GM19467 (cell line): ENCODE results near the gene MACROD2.

ENCODE experiments used
- ATAC-seq: cut with Tn5 transposase; IDR thresholded peaks from one replicate; pipeline ENCODE4 v1.9.1; 2021; ENCODE audit warnings: mild to moderate bottlenecking, moderate library complexity; ENCODE audit not compliant: unreplicated experiment

Gene MACROD2

DNA sequence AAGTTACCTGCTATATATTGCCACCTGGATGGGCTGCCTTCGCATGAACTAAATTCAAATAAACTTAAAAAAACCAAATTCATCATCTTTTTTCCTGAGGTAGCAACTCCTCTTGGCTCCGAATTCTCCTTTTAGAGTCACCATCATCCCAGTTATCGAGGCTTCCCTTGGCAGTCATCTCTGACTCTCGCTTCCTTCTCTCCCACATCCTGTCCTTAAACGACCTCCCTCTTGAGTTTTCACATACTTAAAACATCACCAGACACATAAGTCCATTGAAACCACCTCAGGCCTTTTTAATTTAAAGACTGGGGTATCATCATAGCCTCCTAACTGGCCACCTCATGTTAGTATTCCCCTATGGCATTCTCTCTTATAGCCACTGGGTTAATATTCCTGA is 638.2 kb downstream of the MACROD2 start:
- ATAC-seq = no peak

DNA sequence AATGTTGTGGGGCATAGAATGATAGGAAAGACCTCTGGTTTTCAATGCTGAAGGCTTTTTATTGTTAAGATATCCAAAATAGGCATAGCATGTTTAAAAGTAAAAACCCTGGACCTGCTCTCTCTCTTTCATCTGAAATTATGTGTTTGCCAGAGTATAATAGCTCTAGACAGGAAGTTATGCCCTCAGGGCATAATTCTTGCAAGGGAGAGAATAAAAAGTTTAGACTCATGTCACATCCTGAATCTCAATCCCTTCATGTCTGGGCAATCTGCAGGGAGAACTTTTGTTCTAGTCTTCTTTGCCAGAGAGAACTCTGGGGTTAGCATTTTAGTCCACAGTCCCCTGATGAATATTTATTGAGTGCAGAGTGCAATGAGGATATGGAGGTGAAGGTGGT is 639.3 kb downstream of the MACROD2 start:
- ATAC-seq = no peak

DNA sequence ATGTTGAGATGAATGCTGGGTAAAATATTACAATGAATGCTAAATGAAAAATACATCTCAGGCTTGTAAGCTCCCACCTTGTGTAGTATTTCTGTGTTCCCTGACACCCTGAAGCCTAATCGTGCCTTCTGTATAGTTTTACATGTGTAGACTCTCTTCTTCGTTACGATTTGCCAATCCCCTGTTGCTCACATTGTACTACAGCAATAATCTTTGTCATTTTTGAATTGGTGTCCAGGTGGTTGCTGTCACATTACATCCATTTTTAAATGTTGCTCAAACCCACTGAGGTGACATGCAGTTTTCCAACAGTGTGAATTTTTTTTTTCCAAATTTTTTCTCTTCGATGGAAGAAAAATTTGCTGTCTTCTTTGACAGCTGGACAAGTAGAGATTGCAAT is 642.1 kb downstream of the MACROD2 start:
- no peak for ATAC-seq

DNA sequence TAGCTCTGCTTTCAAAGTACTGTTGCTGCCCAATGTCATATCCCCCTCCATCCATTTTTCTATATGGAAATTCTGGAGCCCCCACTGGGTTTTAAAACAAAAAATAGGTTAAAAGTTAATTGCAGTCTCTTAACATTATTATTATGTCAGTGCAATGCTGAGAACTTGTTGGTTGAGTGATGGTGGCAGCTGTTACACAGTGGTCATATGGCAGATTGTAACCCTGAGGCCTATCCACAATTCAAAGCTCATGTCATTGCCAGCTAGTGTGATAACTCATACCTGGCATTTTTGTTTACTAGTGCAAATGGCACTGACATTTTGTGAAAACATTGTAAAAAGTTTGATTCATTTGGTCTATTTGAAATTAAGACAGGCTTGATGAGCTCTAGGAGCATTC is 647.8 kb downstream of the MACROD2 start:
- ATAC-seq = no peak

DNA sequence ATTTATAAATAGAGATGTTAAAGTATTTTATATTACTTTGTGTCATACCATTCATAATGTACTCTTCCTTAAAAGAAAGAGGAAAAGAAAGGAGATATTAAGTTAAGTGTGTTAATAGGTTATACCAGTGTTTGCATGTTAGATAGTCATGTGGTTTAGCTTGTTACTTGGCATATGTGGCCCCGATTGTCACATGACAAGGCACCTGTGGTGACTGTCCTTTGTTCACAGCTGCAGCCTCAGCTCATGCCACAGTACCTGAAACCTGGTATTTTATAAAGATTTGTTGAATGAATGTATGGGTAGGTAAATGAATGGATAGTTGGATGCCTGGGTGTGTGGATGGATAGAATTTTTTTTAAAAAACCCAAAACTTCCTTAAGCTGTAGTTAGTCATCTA is 648.2 kb downstream of the MACROD2 start:
- ATAC-seq = no peak

DNA sequence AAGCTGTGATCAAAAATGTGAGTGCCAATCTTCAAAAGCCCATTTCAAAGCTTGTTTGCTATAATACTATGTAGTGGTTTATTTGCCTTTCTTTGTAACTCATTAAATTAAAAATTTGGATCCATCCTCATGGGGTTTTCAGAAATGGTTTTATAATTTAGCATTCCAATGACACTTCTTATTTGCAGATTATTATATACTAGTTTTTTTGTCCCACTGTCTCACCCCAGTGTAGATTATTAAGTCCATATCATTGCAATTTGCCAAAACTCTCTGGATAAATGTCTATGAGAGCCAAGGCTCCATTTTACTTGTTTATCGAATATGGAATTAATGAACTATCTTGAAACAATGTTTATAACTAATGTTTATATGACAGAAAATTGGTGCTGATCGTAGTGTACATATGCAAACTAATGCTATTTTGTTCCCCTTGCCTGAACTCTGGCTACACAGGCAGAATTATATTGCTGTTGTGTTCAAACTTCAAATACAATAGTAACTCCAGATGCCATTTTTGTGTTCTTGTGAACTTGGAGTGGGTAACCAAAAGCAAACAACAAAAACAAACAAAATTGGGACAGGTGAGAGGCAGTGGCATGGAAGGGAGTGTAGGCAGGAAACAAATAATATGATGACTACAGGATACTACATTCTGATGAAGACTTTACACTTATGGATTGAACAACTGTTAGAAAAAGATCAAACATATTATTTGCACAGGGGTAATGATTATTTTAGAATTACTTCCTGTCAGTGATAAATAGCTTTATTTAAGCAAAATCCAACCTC is 649.2 kb downstream of the MACROD2 start:
- no peak for ATAC-seq

DNA sequence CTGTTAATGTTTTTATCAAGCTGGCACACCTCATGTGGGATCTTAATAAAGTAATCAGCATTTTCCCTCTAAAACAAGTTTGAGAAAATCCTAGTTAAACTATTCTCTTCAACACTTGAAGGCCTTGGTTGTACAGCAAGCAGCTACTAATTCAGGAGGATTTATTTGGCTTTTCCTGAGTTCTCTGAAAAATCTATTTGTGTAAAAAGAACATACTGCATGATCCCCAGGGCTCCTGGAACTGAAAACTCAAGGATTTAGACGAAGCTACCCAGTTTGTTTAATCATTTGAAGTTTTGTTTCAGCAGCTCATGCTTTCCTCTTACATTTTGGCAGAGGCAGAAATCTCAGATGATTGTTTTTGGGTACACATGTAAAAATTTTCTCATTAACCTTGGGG is 651.7 kb downstream of the MACROD2 start:
- no peak for ATAC-seq

DNA sequence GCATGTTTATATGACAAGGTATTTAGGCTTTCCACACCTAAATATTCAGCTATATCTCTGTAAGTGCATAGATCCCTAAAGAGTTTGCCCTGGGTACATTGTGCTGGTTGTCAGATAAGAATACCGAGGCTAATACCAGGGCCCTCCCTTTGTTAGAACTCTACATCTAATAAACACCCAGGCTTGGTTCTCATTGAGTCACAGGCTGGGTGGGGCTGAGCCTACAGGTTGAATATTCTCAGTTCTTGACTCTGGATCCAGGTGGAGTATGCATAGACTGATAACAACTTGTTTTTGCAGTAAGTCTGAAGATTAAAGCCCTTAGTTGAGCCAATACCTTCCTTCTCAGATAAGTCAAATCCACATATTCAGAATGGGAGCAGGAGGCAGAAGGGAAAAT is 654.3 kb downstream of the MACROD2 start:
- ATAC-seq = no peak

DNA sequence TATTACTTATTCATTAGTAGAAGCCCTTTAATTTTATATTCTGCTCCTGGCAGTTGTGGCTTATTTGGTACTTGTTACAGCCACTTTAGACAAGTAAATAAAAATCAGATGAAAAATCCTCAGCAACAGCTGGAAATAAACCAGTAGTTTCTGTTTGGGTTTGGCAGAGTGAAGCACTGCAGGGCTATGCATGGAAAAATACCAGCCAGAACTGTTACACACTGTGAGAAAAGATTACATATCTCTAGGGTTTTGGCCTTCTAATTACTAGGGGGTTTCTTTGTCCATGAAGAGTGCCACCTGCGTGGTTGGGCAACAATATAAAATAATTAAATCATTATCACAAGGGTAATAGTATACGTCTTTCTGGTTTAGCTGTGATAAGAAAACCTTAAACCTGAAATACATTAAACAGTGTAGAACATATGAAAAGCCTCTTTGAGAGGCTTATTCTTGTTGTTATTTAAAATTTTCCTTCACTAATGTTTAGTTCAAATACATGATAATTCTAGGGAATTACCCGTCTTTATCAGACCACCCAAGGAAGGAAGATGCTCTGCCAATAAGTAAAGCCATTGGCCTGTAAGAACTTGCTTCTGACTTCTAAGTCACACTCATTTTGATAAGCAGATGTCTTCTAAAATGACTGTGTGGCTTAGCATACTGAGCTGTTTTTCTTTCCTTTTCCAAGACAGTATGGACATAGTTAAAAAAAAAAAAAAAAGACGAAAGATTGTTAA is 662.1 kb downstream of the MACROD2 start:
- no peak for ATAC-seq

DNA sequence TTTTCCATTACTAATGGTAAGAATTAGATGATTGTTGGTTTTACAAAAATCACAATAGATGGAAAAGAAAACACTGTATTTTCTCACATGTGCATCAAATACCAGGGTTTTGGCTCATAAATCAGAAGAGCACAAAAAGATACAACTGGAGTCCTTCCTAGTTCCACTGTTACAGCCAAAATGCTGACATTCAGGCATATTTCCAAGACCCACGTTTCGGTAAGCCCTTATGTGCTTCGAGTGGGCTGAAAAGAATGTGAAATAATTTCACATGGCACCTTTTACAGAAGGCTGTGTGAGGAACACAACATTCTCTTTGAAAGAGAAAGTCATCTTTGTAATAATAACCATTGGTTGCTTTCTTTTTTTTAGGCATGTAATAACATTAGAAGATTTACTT is 668.8 kb downstream of the MACROD2 start:
- no peak for ATAC-seq

DNA sequence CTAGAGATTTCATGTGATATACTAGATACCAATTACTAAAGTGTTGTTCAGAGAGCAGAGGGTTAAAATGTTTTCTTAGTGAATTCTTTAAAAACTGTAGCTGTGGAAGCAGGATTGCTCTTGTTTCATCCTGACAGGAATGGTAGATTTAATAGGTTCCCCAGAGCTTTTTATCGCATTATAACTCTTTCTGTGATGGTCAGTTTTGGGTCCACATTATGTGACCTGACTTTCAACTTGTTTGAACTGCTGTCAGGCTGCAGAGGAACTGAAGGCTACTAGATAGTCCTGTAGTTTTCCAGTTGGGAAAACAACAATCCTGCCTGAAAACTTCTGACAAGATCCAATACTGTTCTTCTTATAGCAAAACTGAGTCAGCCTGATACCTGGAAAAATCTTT is 671.4 kb downstream of the MACROD2 start:
- no peak for ATAC-seq

DNA sequence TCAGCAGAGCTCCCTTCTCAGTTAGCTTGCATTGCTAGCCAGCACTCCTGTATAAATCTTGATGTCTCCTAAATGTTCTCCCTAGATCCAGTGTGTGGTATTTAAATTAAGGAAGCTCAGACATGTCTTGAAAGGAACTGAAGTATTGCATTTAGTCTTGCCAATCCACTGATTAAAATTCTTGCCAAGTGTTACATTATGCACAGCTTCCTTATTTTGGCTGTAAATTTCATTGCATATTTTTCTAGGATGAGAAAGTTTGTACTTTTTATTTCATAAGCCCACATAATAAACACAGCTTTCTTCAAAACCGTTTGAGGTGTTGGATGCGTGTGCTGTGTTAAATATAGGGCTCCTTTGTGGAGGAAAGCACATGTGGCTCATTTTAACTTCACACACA is 671.9 kb downstream of the MACROD2 start:
- no peak for ATAC-seq

DNA sequence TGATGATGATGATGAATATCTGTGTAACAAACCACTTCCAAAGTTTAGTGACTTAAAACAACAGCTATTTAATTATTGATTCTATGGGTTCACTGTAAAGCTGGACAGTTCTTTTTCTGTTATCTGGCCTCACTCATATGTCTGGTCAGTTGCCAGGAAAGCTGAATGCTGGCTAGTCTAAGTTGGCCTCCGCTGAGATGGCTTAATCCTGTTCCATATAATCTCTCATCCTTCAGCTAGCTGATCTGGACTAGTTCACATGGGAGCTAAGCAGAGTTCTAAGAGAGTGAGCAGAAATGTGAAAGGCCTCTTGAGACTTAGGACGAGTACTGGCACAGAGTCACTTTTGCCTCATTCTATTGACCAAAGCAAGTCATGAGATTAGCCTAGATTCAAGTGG is 676.8 kb downstream of the MACROD2 start:
- ATAC-seq = no peak

DNA sequence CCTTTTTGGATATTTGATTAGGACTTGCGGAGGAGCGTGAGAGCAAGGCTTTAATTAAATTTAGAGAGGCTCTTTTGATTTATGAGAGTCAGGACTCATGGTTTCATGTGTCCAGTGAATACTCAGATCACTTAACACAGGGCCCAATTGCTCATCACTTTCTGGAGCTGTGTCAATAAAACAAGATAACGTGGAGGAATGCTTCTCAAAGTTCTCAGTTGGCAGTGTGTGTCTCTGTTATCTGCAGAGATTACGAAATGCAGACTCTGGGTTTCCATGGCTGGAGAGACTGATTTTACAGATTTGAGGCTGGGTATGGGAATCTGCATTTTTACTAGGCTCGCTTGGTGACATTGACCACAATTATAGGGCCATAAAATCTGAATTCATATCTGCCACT is 677.8 kb downstream of the MACROD2 start:
- ATAC-seq = no peak

DNA sequence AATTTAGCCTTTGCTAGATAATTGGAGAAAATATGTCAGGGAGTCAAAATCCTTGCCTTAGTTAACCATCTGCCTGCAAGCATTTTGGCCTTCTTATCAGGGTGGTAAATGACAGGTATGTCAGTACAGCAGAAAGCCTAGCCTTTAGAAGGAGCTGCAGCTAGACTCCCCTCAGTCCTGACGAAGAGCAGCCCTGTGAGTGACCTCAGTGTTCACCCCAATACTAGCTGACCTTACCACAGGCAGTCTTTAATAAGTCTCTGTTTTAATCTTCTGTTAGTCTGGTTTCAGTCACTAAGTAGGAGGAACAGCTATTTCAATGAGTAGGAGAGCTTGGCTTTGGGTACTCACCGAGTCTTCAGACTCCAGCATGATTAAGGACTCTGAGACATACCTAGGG is 682.1 kb downstream of the MACROD2 start:
- no peak for ATAC-seq

DNA sequence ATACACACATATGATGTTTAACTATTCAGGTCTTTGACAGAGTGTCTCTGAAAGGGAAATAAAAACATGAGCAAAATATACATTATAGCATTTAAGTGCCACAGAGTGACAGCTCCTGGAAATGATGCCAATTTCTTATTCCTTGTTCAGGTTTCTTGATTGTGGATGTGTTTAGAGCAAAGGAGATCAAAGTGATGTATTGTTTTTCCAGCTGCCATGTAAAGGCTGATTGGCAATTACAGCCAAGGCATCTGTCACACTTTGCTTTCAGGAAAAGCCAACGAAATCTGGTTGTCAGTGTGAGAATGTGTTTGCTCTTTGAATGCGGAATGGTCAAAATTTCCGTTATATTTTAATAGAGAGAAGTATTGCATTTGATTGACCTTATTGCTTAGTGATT is 689.9 kb downstream of the MACROD2 start:
- no peak for ATAC-seq

DNA sequence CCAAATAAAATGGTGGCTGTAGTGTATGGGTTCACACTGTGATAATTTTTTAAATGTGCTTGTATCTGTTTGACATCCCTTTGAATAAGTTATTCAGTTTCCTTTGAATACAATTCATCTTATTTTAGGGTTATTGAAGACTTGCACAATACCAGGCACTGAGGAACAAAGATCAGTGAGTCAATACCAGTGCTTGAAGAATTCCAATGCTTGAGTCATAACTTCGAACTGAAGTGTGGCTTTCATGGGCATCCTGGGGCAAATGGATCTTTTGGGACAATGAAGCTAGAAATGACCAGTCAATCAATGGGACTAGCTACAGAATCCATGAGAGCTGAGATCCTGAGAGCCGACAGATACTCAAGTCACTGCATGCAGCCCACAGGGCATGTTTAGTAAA is 692.0 kb downstream of the MACROD2 start:
- no peak for ATAC-seq

DNA sequence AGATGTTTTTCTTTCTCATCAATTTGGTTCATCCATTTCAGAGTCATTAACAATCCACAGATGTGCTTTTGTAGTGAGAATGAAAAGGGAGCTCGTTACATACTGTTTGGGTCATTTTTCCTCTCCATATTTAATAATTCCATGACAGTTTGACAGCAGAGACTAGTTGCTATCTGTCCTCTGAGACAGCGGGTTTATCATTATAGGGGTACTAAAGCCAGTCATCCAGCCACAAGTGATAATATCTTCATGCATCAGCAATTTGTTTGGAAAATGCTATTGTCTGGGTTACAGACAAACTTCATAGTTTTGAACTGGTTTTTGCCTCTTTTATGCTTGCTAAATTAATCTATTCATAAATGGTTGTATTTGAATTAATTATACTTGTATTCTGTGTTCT is 692.7 kb downstream of the MACROD2 start:
- no peak for ATAC-seq

DNA sequence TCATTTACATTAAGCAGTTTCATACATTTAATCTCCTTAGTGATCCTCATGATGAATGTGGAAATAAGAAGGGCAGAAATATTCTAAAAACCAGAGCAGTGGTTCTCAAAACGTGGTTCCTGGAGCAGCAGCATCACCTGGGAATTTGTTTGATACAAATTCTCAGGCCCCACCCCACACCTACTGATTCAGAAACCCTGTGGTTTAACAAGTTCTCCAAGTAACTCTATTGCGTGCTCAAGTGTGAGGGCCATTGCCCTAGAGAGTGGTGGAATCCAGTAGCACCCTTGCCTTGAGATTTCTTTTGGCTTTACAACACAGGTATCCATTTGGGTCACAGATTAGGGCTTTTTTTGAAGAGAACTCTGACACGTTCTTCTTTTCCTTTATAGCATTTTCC is 696.7 kb downstream of the MACROD2 start:
- ATAC-seq = no peak

DNA sequence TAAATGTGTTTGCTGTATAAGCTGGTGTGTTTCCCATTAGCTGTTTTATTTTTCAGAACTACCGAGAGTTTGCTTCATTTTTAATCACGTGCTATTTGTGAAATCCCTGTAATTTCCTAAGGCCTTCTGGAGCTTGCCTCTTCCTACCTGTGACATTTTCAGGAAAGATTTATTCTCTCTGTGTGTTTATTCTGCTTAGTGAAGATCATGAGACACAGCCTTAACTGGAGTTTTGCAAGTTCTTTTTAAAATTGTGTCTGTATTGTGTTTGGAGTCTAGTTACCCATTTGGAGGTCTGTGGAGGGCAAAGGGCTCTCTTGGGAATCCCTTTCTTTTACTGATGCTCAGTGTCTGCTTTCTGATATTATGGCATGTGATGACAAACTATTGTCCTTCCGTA is 701.2 kb downstream of the MACROD2 start:
- no peak for ATAC-seq

DNA sequence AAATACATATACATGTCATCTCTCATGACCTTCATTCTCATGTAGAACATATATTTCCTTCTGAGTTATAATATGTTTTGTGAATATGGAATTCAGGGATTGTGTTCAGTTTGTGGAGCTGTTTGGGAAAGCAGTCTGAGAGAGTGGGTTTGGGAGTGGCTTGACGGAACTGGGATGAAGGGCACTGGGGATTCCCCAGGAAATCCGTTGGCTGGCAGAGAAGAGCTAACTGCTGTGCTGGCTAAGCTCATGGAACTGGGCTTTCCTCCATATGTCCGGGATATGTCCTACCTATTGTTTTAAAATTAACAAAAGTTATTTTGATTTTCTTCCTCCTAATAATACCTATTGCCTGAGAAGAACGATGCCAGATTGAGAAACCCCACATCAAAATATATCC is 701.6 kb downstream of the MACROD2 start:
- ATAC-seq = no peak

DNA sequence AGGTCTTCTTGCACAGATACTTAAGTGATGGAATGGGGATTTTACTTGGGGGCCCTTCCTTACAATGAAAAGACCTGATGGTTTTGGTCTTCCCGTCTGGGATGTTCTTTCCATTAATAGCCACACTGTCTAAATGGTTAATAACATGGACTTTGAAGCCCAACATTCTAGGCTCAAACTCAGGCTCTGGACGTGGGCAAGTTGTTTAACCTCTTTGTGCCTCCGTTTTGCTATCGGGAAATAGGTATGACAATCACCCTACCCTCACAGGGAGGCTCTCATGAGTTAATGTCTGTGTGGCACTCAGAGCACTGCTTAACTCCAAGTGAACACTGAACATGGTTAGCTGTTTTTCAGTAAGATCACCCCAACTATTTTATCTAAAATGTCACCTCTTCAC is 702.8 kb downstream of the MACROD2 start:
- ATAC-seq = no peak
